DMS114 treated with DMSO at 0.1 percent for 48 hours (cell line): ENCODE results near the gene DCLK2.

Experiments
- DNase-seq: peaks from one replicate; lab custom pipeline; 2025; ENCODE audit not compliant: unreplicated experiment; lab: John Stamatoyannopoulos, UW

The DCLK2 gene

GRCh38 chr4:150069353-150069752, 8.9 kb upstream of the DCLK2 start:
- DNase-seq: no peak

GRCh38 chr4:150070464-150071170, 7.6 kb upstream of the DCLK2 start:
- DNase-seq: no peak

GRCh38 chr4:150072471-150072870, 5.8 kb upstream of the DCLK2 start:
- no peak for DNase-seq

GRCh38 chr4:150072906-150073714, 5.1 kb upstream of the DCLK2 start:
- DNase-seq: no peak

GRCh38 chr4:150074064-150074463, 4.2 kb upstream of the DCLK2 start:
- no peak for DNase-seq

- DNase-seq: no peak
These were observed 385 bp downstream of the DCLK2 start for GRCh38 chr4:150078579-150079080.

- no peak for DNase-seq
These were observed 886 bp downstream of the DCLK2 start for GRCh38 chr4:150079081-150079581.

- no peak for DNase-seq
These were observed 2.1 kb downstream of the DCLK2 start for GRCh38 chr4:150080337-150080736.

- no peak for DNase-seq
These were observed 2.6 kb downstream of the DCLK2 start for GRCh38 chr4:150080875-150081274.

- no peak for DNase-seq
These were observed 4.0 kb downstream of the DCLK2 start for GRCh38 chr4:150082241-150082640.

GRCh38 chr4:150087006-150087405, 8.8 kb downstream of the DCLK2 start:
- DNase-seq: no peak

GRCh38 chr4:150089732-150090131, 11.5 kb downstream of the DCLK2 start:
- DNase-seq: no peak

- no peak for DNase-seq
These were observed 12.6 kb downstream of the DCLK2 start for GRCh38 chr4:150090836-150091235.

GRCh38 chr4:150094676-150095075, 16.4 kb downstream of the DCLK2 start:
- no peak for DNase-seq

- no peak for DNase-seq
These were observed 18.4 kb downstream of the DCLK2 start for GRCh38 chr4:150096625-150097024.

GRCh38 chr4:150098214-150098613, 20.0 kb downstream of the DCLK2 start:
- DNase-seq: no peak

- no peak for DNase-seq
These were observed 26.3 kb downstream of the DCLK2 start for GRCh38 chr4:150104404-150105027.

GRCh38 chr4:150106886-150107285, 28.6 kb downstream of the DCLK2 start:
- no peak for DNase-seq

GRCh38 chr4:150108691-150109090, 30.4 kb downstream of the DCLK2 start:
- no peak for DNase-seq

GRCh38 chr4:150114641-150115040, 36.4 kb downstream of the DCLK2 start:
- no peak for DNase-seq

- DNase-seq: no peak
These were observed 37.6 kb downstream of the DCLK2 start for GRCh38 chr4:150115851-150116250.

GRCh38 chr4:150116506-150116905, 38.3 kb downstream of the DCLK2 start:
- DNase-seq: no peak
